ENCODE measurements around the gene DPH5. TPM values are rescaled to one million over a fixed set of nuclear protein-coding genes. Genes with fewer than 3 reads are reported as not detected.

Gene DPH5
- total RNA-seq, 1 donor from 2014 or later, result 51.9 TPM

GRCh38 chr1:100971021-100971420 lies 54.6 kb downstream of the DPH5 start:
- POLR2A ChIA-PET, result no interaction called here
- H3K4me3 Mint-ChIP-seq, result no peak overlapping the region
- H3K36me3 Mint-ChIP-seq (ENCODE audit: low read depth), result peaks cover 43% of the 10 kb centered on the region
- H3K27me3 Mint-ChIP-seq, result no peaks in the 10 kb centered on the region
- H3K9me3 Mint-ChIP-seq, result no peaks in the 10 kb centered on the region
- intact Hi-C loops (cut with micrococcal nuclease), result loop anchor here (5.0 kb wide), 1 partner anchor 34 kb away; no protein-coding TSS in a partner anchor
- CTCF ChIA-PET, result no interaction called here
- H3K4me1 Mint-ChIP-seq, result peaks cover 25% of the 10 kb centered on the region
- no peak overlapping the region for H3K27ac Mint-ChIP-seq
- TF ChIP-seq, protein P1, sequence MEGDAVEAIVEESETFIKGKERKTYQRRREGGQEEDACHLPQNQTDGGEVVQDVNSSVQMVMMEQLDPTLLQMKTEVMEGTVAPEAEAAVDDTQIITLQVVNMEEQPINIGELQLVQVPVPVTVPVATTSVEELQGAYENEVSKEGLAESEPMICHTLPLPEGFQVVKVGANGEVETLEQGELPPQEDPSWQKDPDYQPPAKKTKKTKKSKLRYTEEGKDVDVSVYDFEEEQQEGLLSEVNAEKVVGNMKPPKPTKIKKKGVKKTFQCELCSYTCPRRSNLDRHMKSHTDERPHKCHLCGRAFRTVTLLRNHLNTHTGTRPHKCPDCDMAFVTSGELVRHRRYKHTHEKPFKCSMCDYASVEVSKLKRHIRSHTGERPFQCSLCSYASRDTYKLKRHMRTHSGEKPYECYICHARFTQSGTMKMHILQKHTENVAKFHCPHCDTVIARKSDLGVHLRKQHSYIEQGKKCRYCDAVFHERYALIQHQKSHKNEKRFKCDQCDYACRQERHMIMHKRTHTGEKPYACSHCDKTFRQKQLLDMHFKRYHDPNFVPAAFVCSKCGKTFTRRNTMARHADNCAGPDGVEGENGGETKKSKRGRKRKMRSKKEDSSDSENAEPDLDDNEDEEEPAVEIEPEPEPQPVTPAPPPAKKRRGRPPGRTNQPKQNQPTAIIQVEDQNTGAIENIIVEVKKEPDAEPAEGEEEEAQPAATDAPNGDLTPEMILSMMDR (IDR thresholded peaks at IDR 0.05), result no peak
- DNase-seq (no peak), ATAC-seq (ENCODE audit: low read depth) (no peak)

DNA sequence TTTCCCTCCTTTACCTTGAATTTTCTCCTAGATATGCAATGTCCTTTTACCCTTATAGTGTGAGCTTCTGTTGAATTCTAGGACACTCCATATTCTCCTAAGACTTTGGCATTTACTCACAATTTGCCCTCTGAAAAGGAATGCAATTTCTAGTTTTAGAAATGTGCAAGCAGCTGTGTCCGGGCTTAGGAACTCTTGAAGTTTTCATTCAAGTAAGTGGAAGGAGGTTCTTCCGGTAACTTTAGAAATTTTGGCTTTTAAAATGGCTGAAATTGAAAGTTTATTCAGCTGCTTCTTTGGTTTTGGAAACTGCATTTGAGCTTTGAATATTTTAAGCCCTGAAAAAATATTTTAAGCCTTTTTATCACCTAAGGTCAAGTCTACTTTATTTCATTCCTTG lies 56.3 kb downstream of the DPH5 start:
- ChIA-PET CTCF (no interaction called here), POLR2A (no interaction called here)
- peaks cover 25% of the 10 kb centered on the region for H3K4me1 Mint-ChIP-seq
- no peaks in the 10 kb centered on the region for H3K27me3 Mint-ChIP-seq
- peaks cover 46% of the 10 kb centered on the region for H3K36me3 Mint-ChIP-seq (ENCODE audit: low read depth)
- no peak overlapping the region for H3K27ac Mint-ChIP-seq
- ATAC-seq (ENCODE audit: low read depth) (no peak), DNase-seq (no peak)
- TF ChIP-seq, protein P1 (IDR thresholded peaks at IDR 0.05), result no peak
- no peak overlapping the region for H3K4me3 Mint-ChIP-seq
- H3K9me3 Mint-ChIP-seq, result no peaks in the 10 kb centered on the region
- intact Hi-C loops (cut with micrococcal nuclease), result no loop called here

GRCh38 chr1:100968621-100969020 lies 57.0 kb downstream of the DPH5 start:
- DNase-seq (no peak), ATAC-seq (ENCODE audit: low read depth) (no peak)
- peaks cover 25% of the 10 kb centered on the region for H3K4me1 Mint-ChIP-seq
- no peaks in the 10 kb centered on the region for H3K9me3 Mint-ChIP-seq
- TF ChIP-seq, protein P1 (IDR thresholded peaks at IDR 0.05), result no peak
- no peaks in the 10 kb centered on the region for H3K27me3 Mint-ChIP-seq
- H3K36me3 Mint-ChIP-seq (ENCODE audit: low read depth), result peaks cover 43% of the 10 kb centered on the region
- intact Hi-C loops (cut with micrococcal nuclease), result no loop called here
- POLR2A ChIA-PET, result no interaction called here
- CTCF ChIA-PET, result no interaction called here
- no peak overlapping the region for H3K27ac Mint-ChIP-seq
- no peak overlapping the region for H3K4me3 Mint-ChIP-seq

DNA sequence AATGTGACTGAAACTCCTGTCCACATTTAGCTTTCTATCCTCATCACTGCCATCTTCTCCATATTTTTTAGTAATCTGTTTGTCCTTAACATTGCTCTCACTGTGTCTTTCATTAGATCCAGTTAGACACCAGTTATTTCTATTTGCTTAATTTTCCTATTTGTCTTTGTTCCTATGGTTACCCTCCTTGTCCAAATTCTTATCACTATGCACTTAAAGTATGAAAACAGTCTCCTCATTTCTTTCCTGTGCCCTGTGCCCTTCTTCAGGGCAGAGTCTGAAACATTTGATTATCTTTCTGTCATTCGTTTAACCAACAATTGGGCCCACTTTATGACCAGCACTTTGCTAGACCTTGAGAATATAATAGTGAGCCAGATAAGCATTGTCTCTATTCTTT lies 65.5 kb downstream of the DPH5 start:
- H3K4me1 Mint-ChIP-seq, result peaks cover 16% of the 10 kb centered on the region
- TF ChIP-seq, protein P1 (IDR thresholded peaks at IDR 0.05), result no peak
- H3K9me3 Mint-ChIP-seq, result no peaks in the 10 kb centered on the region
- ATAC-seq (ENCODE audit: low read depth), result no peak
- no peak for DNase-seq
- POLR2A ChIA-PET, result no interaction called here
- peaks cover 43% of the 10 kb centered on the region for H3K36me3 Mint-ChIP-seq (ENCODE audit: low read depth)
- H3K4me3 Mint-ChIP-seq, result no peak overlapping the region
- intact Hi-C loops (cut with micrococcal nuclease), result no loop called here
- no peaks in the 10 kb centered on the region for H3K27me3 Mint-ChIP-seq
- CTCF ChIA-PET, result no interaction called here
- H3K27ac Mint-ChIP-seq, result no peak overlapping the region

- CTCF ChIA-PET, result no interaction called here
- Mint-ChIP-seq H3K4me1 (peaks cover 16% of the 10 kb centered on the region), H3K9me3 (no peaks in the 10 kb centered on the region), H3K27me3 (no peaks in the 10 kb centered on the region), H3K4me3 (no peak overlapping the region), H3K36me3 (ENCODE audit: low read depth) (peaks cover 39% of the 10 kb centered on the region), H3K27ac (no peak overlapping the region)
- no peak for DNase-seq
- no peak for ATAC-seq (ENCODE audit: low read depth)
- POLR2A ChIA-PET, result interaction anchor here (1.3 kb wide), 1 partner anchor 15 kb away, joined by 4 read pairs; no protein-coding TSS in a partner anchor
- intact Hi-C loops (cut with micrococcal nuclease), result no loop called here
- TF ChIP-seq, protein P1 (IDR thresholded peaks at IDR 0.05), result no peak
Observed at GRCh38 chr1:100959502-100960060, 66.0 kb downstream of the DPH5 start.
